ENCODE results near the gene RPTOR. TPM values are rescaled to one million over a fixed set of nuclear protein-coding genes. Genes with fewer than 3 reads are reported as not detected.

RPTOR gene
- total and polyA plus RNA-seq, 4 experiments from 2014 or later = 2.4 to 51.8 (median 29.6) TPM

DNA sequence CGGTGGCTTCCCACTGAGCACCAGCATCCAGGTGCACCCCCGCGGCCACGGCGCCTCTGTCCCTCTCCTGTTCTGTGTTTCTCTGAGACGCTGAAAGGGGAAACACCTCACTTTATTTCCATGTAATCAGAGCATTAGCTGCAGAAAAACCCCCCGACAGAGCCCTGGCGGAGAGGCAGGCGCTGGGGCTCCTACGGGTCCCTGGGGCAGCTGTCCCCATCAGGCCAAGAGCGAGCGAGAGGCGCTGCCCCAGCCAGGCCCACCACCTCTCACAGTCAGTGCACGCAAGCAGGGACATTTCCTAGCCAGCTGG lies 419.9 kb downstream of the RPTOR start:
- no peak for DNase-seq
- no peaks in the 10 kb centered on the region for H3K4me1 Mint-ChIP-seq
- Histone ChIP-seq H3K4me1 (ENCODE audit: insufficient read depth, low read length) (peaks cover under 1% of the 10 kb centered on the region), H3K36me3 (ENCODE audit: insufficient read depth, low read length) (no peaks in the 10 kb centered on the region), H3K9me3 (ENCODE audit: control insufficient read depth in 1 of 2, low read length in 2 of 2) (no peaks in the 10 kb centered on the region), H3K27me3 (ENCODE audit: insufficient read depth, low read length) (no peaks in the 10 kb centered on the region), H3K4me3 (ENCODE audit: low read length in 2 of 2) (no peak overlapping the region), H3K27ac (ENCODE audit: low read depth, low read length) (no peak overlapping the region)
- no peak overlapping the region for H3K27ac Mint-ChIP-seq
- intact Hi-C loops (cut with micrococcal nuclease) = no loop called here
- ChIA-PET POLR2A (ENCODE audit: partially characterized antibody) (no interaction called here), CTCF (ENCODE audit: partially characterized antibody) (interaction anchor here (1.1 kb wide), 1 partner anchor 491 kb away, joined by 3 read pairs; no protein-coding TSS in a partner anchor)
- peaks cover 0 to 15% of the 10 kb centered on the region in 2 donors for H3K36me3 Mint-ChIP-seq
- H3K9me3 Mint-ChIP-seq = no peaks in the 10 kb centered on the region
- no peak overlapping the region for H3K4me3 Mint-ChIP-seq
- no peaks in the 10 kb centered on the region for H3K27me3 Mint-ChIP-seq

DNA sequence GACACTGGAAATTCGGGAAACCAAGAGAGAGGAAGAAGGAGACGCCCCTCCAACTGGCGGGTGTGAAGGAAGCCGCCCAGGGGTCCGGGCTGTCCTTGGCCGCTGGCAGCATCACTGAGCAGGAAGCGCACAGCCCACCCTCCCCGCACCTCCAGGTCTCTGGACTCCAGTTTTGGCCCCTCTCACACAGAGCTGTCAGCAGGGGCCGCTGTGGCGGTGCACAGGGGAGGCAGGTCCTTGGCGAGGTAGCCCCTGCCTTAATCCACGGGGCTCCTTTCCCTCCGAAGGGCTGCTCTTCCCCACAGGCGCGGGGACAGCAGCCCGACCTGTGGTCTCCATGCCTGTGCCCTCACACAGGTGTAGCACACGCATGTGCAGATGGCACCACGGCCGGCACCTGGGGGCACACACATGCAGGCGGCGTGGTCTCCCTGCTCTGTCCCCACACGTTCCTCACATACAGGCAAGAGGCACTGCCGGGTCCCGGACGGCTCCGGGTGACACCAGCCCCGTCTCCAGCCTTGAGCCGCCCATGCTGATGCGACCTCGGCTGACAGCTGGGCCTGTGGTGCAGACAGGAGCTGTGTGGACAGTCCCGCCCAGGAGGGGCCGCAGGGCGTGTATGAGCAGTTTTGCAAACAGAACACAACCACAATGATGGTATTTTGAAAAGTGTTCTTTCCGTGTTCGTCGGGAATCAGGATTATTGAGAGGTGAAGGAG lies 420.4 kb downstream of the RPTOR start:
- DNase-seq = no peak
- H3K9me3 Mint-ChIP-seq = no peaks in the 10 kb centered on the region
- H3K4me3 Mint-ChIP-seq = no peak overlapping the region
- ChIA-PET CTCF (ENCODE audit: partially characterized antibody) (interaction anchor here (1.1 kb wide), 1 partner anchor 492 kb away, joined by 3 read pairs; no protein-coding TSS in a partner anchor), POLR2A (ENCODE audit: partially characterized antibody) (interaction anchor here (1.0 kb wide), 1 partner anchor 111 kb away, joined by 3 read pairs; no protein-coding TSS in a partner anchor)
- Histone ChIP-seq H3K36me3 (ENCODE audit: insufficient read depth, low read length) (no peaks in the 10 kb centered on the region), H3K4me1 (ENCODE audit: insufficient read depth, low read length) (peaks cover 6% of the 10 kb centered on the region), H3K4me3 (ENCODE audit: low read length in 2 of 2) (no peak overlapping the region), H3K9me3 (ENCODE audit: control insufficient read depth in 1 of 2, low read length in 2 of 2) (no peaks in the 10 kb centered on the region), H3K27ac (ENCODE audit: low read depth, low read length) (no peak overlapping the region), H3K27me3 (ENCODE audit: insufficient read depth, low read length) (no peaks in the 10 kb centered on the region)
- no peaks in the 10 kb centered on the region for H3K27me3 Mint-ChIP-seq
- no peaks in the 10 kb centered on the region for H3K4me1 Mint-ChIP-seq
- intact Hi-C loops (cut with micrococcal nuclease) = no loop called here
- H3K27ac Mint-ChIP-seq = peak overlapping the region in 1 of 7 donors; percentile 38
- H3K36me3 Mint-ChIP-seq = peaks cover 0 to 15% of the 10 kb centered on the region in 2 donors

GRCh38 chr17:80965606-80966005 lies 421.0 kb downstream of the RPTOR start:
- DNase-seq = no peak
- ChIA-PET CTCF (ENCODE audit: partially characterized antibody) (no interaction called here), POLR2A (ENCODE audit: partially characterized antibody) (interaction anchor here (1.0 kb wide), 1 partner anchor 112 kb away, joined by 3 read pairs; no protein-coding TSS in a partner anchor)
- H3K4me3 Mint-ChIP-seq = no peak overlapping the region
- no peak overlapping the region for H3K27ac ChIP-seq (ENCODE audit: low read depth, low read length)
- H3K27me3 Mint-ChIP-seq = no peaks in the 10 kb centered on the region
- H3K27me3 ChIP-seq (ENCODE audit: insufficient read depth, low read length) = no peaks in the 10 kb centered on the region
- no peaks in the 10 kb centered on the region for H3K9me3 ChIP-seq (ENCODE audit: control insufficient read depth in 1 of 2, low read length in 2 of 2)
- H3K4me3 ChIP-seq (ENCODE audit: low read length in 2 of 2) = no peak overlapping the region
- H3K9me3 Mint-ChIP-seq = no peaks in the 10 kb centered on the region
- H3K36me3 ChIP-seq (ENCODE audit: insufficient read depth, low read length) = no peaks in the 10 kb centered on the region
- H3K4me1 ChIP-seq (ENCODE audit: insufficient read depth, low read length) = peaks cover 12% of the 10 kb centered on the region
- peaks cover 0 to 5% (median 2%) of the 10 kb centered on the region in 4 donors for H3K4me1 Mint-ChIP-seq
- no peak overlapping the region for H3K27ac Mint-ChIP-seq
- intact Hi-C loops (cut with micrococcal nuclease) = no loop called here
- H3K36me3 Mint-ChIP-seq = peaks cover 0 to 14% of the 10 kb centered on the region in 2 donors

DNA sequence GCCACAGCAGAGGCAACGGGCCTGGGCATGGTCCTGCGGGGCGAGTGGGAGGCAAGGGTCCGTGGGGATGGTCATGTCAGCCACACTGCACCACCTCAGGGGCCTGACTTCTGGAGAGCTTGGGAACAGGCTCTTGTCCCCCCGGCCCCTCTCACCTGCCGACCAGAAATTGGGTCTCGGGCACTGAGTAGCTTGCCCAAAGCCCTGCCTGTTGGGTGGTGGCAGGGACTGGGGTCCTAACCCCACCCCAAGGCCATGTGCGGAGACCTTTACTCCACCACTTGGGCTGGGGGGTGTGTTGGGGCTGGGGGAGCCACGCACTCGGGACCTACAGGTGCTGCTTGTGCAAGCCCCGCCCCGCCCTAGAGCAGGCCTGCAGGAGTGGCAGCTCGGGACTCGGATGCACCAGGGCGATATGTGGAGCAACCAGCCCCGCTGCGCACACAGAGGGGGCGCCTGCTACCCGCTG lies 422.8 kb downstream of the RPTOR start:
- Histone ChIP-seq H3K9me3 (ENCODE audit: control insufficient read depth in 1 of 2, low read length in 2 of 2) (no peaks in the 10 kb centered on the region), H3K27ac (ENCODE audit: low read depth, low read length) (no peak overlapping the region), H3K27me3 (ENCODE audit: insufficient read depth, low read length) (no peaks in the 10 kb centered on the region), H3K4me1 (ENCODE audit: insufficient read depth, low read length) (peaks cover 16% of the 10 kb centered on the region), H3K36me3 (ENCODE audit: insufficient read depth, low read length) (no peaks in the 10 kb centered on the region), H3K4me3 (ENCODE audit: low read length in 2 of 2) (no peak overlapping the region)
- no peak overlapping the region for H3K27ac Mint-ChIP-seq
- no peaks in the 10 kb centered on the region for H3K27me3 Mint-ChIP-seq
- no peak for DNase-seq
- no peak overlapping the region for H3K4me3 Mint-ChIP-seq
- CTCF ChIA-PET (ENCODE audit: partially characterized antibody) = interaction anchor here (0.9 kb wide), 1 partner anchor 102 kb away, joined by 3 read pairs; no protein-coding TSS in a partner anchor
- peaks cover 0 to 6% (median 2%) of the 10 kb centered on the region in 4 donors for H3K4me1 Mint-ChIP-seq
- H3K9me3 Mint-ChIP-seq = no peaks in the 10 kb centered on the region
- peaks cover 0 to 12% of the 10 kb centered on the region in 2 donors for H3K36me3 Mint-ChIP-seq
- intact Hi-C loops (cut with micrococcal nuclease) = no loop called here
- POLR2A ChIA-PET (ENCODE audit: partially characterized antibody) = no interaction called here

- peaks cover 0 to 9% of the 10 kb centered on the region in 2 donors for H3K36me3 Mint-ChIP-seq
- H3K27me3 Mint-ChIP-seq = no peaks in the 10 kb centered on the region
- POLR2A ChIA-PET (ENCODE audit: partially characterized antibody) = no interaction called here
- no peak overlapping the region for H3K27ac ChIP-seq (ENCODE audit: low read depth, low read length)
- no peaks in the 10 kb centered on the region for H3K36me3 ChIP-seq (ENCODE audit: insufficient read depth, low read length)
- H3K4me1 Mint-ChIP-seq = peaks cover 0 to 6% (median 2%) of the 10 kb centered on the region in 4 donors
- CTCF ChIA-PET (ENCODE audit: partially characterized antibody) = no interaction called here
- H3K27ac Mint-ChIP-seq = peak overlapping the region in 2 of 7 donors; percentile 75 to 86
- no peaks in the 10 kb centered on the region for H3K27me3 ChIP-seq (ENCODE audit: insufficient read depth, low read length)
- no peaks in the 10 kb centered on the region for H3K9me3 Mint-ChIP-seq
- no peak for DNase-seq
- no peaks in the 10 kb centered on the region for H3K9me3 ChIP-seq (ENCODE audit: control insufficient read depth in 1 of 2, low read length in 2 of 2)
- H3K4me3 ChIP-seq (ENCODE audit: low read length in 2 of 2) = no peak overlapping the region
- intact Hi-C loops (cut with micrococcal nuclease) = no loop called here
- peak overlapping the region in 1 of 8 donors; percentile 22 for H3K4me3 Mint-ChIP-seq
- peaks cover 16% of the 10 kb centered on the region for H3K4me1 ChIP-seq (ENCODE audit: insufficient read depth, low read length)
These were observed 424.0 kb downstream of the RPTOR start for GRCh38 chr17:80968602-80969029.

- Mint-ChIP-seq H3K9me3 (no peaks in the 10 kb centered on the region), H3K27me3 (no peaks in the 10 kb centered on the region), H3K4me1 (peaks cover 0 to 6% (median 2%) of the 10 kb centered on the region in 4 donors), H3K36me3 (peaks cover 0 to 9% of the 10 kb centered on the region in 2 donors), H3K4me3 (peak overlapping the region in 2 of 8 donors; percentile 41 to 56), H3K27ac (peak overlapping the region in 1 of 7 donors; percentile 12)
- Histone ChIP-seq H3K4me1 (ENCODE audit: insufficient read depth, low read length) (peaks cover 16% of the 10 kb centered on the region), H3K27me3 (ENCODE audit: insufficient read depth, low read length) (no peaks in the 10 kb centered on the region), H3K4me3 (ENCODE audit: low read length in 2 of 2) (no peak overlapping the region), H3K9me3 (ENCODE audit: control insufficient read depth in 1 of 2, low read length in 2 of 2) (no peaks in the 10 kb centered on the region), H3K27ac (ENCODE audit: low read depth, low read length) (no peak overlapping the region), H3K36me3 (ENCODE audit: insufficient read depth, low read length) (no peaks in the 10 kb centered on the region)
- POLR2A ChIA-PET (ENCODE audit: partially characterized antibody) = no interaction called here
- intact Hi-C loops (cut with micrococcal nuclease) = no loop called here
- no peak for DNase-seq
- CTCF ChIA-PET (ENCODE audit: partially characterized antibody) = interaction anchor here (0.6 to 1.9 kb wide), 6 partner anchors 9 to 542 kb away, joined by 3 to 20 read pairs (median 4); no protein-coding TSS in a partner anchor
These were observed 424.5 kb downstream of the RPTOR start for GRCh38 chr17:80969030-80969673.

GRCh38 chr17:80969674-80970043 lies 425.0 kb downstream of the RPTOR start:
- Mint-ChIP-seq H3K27me3 (peaks cover 0 to 2% of the 10 kb centered on the region in 2 donors), H3K36me3 (peaks cover 0 to 6% of the 10 kb centered on the region in 2 donors), H3K4me1 (peaks cover 0 to 6% (median 2%) of the 10 kb centered on the region in 4 donors), H3K27ac (peak overlapping the region in 2 of 7 donors; percentile 4 to 12), H3K4me3 (peak overlapping the region in 2 of 8 donors; percentile 41 to 56), H3K9me3 (no peaks in the 10 kb centered on the region)
- Histone ChIP-seq H3K4me3 (ENCODE audit: low read length in 2 of 2) (no peak overlapping the region), H3K27me3 (ENCODE audit: insufficient read depth, low read length) (no peaks in the 10 kb centered on the region), H3K4me1 (ENCODE audit: insufficient read depth, low read length) (peaks cover 16% of the 10 kb centered on the region), H3K36me3 (ENCODE audit: insufficient read depth, low read length) (no peaks in the 10 kb centered on the region), H3K9me3 (ENCODE audit: control insufficient read depth in 1 of 2, low read length in 2 of 2) (no peaks in the 10 kb centered on the region), H3K27ac (ENCODE audit: low read depth, low read length) (no peak overlapping the region)
- intact Hi-C loops (cut with micrococcal nuclease) = loop anchor here (1.0 to 2.0 kb wide), 2 partner anchors 103 to 542 kb away; no protein-coding TSS in a partner anchor
- POLR2A ChIA-PET (ENCODE audit: partially characterized antibody) = interaction anchor here (1.2 kb wide), 1 partner anchor 542 kb away, joined by 3 read pairs; no protein-coding TSS in a partner anchor
- CTCF ChIA-PET (ENCODE audit: partially characterized antibody) = interaction anchor here (0.6 to 1.9 kb wide), 8 partner anchors 9 to 543 kb away, joined by 3 to 20 read pairs (median 3); no protein-coding TSS in a partner anchor
- DNase-seq = no peak

Data from CD4-positive, alpha-beta memory T cell (primary cell).